GM19025 (cell line): ENCODE measurements around the gene ATXN7L3B.
"Not testable (repeated sequence)": the region's sequence is repeated elsewhere in the genome, so short reads cannot be mapped to it uniquely, and the experiment has no call there.

Experiments used
- ATAC-seq: cut with Tn5 transposase; IDR thresholded peaks from one replicate; pipeline ENCODE4 v1.9.1; 2021; ENCODE audit warnings: mild to moderate bottlenecking, low read depth, moderate library complexity; ENCODE audit not compliant: unreplicated experiment

Gene ATXN7L3B

GRCh38 chr12:74537707-74538385 lies at the start of gene ATXN7L3B:
TSS of gene ATXN7L3B (plus strand) at chr12:74537835. CDS start at chr12:74538113, 278 bp downstream.
- peak; percentile 97 for ATAC-seq

- ATAC-seq = peak; percentile 50
Measured at GRCh38 chr12:74488134-74488533, 49.5 kb upstream of the ATXN7L3B start.

- no peak for ATAC-seq
Measured at GRCh38 chr12:74489543-74489942, 48.1 kb upstream of the ATXN7L3B start.

- peak; percentile 62 for ATAC-seq
Measured at GRCh38 chr12:74490390-74491064, 47.1 kb upstream of the ATXN7L3B start.

- ATAC-seq = no peak
Measured at GRCh38 chr12:74491374-74491773, 46.3 kb upstream of the ATXN7L3B start.

- no peak for ATAC-seq
Measured at GRCh38 chr12:74499192-74499591, 38.4 kb upstream of the ATXN7L3B start.

- not testable (repeated sequence) for ATAC-seq
Measured at GRCh38 chr12:74508873-74509657, 28.6 kb upstream of the ATXN7L3B start.

- no peak for ATAC-seq
Measured at GRCh38 chr12:74509886-74510285, 27.7 kb upstream of the ATXN7L3B start.

GRCh38 chr12:74514098-74514872 lies 23.4 kb upstream of the ATXN7L3B start:
- ATAC-seq = no peak

GRCh38 chr12:74515849-74516248 lies 21.8 kb upstream of the ATXN7L3B start:
- no peak for ATAC-seq

GRCh38 chr12:74526535-74526934 lies 11.1 kb upstream of the ATXN7L3B start:
- no peak for ATAC-seq

GRCh38 chr12:74527491-74527890 lies 10.1 kb upstream of the ATXN7L3B start:
- ATAC-seq = no peak

- ATAC-seq = no peak
Measured at GRCh38 chr12:74530676-74531075, 7.0 kb upstream of the ATXN7L3B start.

- no peak for ATAC-seq
Measured at GRCh38 chr12:74535536-74535935, 2.1 kb upstream of the ATXN7L3B start.

- peak; percentile 41 for ATAC-seq
Measured at GRCh38 chr12:74537126-74537706, 419 bp upstream of the ATXN7L3B start.

GRCh38 chr12:74538491-74539258 lies 1.0 kb downstream of the ATXN7L3B start:
- no peak for ATAC-seq

GRCh38 chr12:74539261-74539660 lies 1.6 kb downstream of the ATXN7L3B start:
- ATAC-seq = no peak

GRCh38 chr12:74539765-74540526 lies 2.3 kb downstream of the ATXN7L3B start:
- ATAC-seq = no peak

GRCh38 chr12:74541074-74541473 lies 3.4 kb downstream of the ATXN7L3B start:
- ATAC-seq = no peak
